Testis (tissue), 3 donors: ENCODE results near the gene WDR41. TPM values are rescaled to one million over a fixed set of nuclear protein-coding genes. Genes with fewer than 3 reads are reported as not detected.

Experiments used
- DNase-seq: peaks from one replicate; pipeline ENCODE4 v3.0.0-alpha.2; 2019
- H3K27ac ChIP-seq, 2 donors: fragments of 200-600 bp; sonication (generic); one replicate each; pipeline ENCODE4 v1.5.1; 2019
- H3K27me3 ChIP-seq: fragments of 200-600 bp; sonication (generic); one replicate; pipeline ENCODE4 v1.5.1; 2019
- H3K36me3 ChIP-seq: fragments of 200-600 bp; sonication (generic); one replicate; pipeline ENCODE4 v1.5.1; 2017; ENCODE audit warnings: low read depth; ENCODE audit errors: missing control alignments
- H3K4me1 ChIP-seq: fragments of 200-600 bp; sonication (generic); one replicate; pipeline ENCODE4 v1.5.1; 2019
- H3K4me3 ChIP-seq, 2 donors: fragments of 200-600 bp; sonication (generic); one replicate each; pipeline ENCODE4 v1.5.1; 2017 to 2019
- H3K9me3 ChIP-seq: fragments of 200-600 bp; sonication (generic); one replicate; pipeline ENCODE4 v1.5.1; 2017
- CTCF ChIP-seq, 3 experiments: fragments of 450-650 bp in 2 of 3; fragments of 200-600 bp in 1 of 3; sonication (generic) in 1 of 3; IDR thresholded peaks; one replicate each; pipeline ENCODE4 v1.5.1; 2016 to 2019; ENCODE audit warnings: antibody characterized with exemption in 3 of 3, mild to moderate bottlenecking in 2 of 3, moderate library complexity in 1 of 3
- POLR2A ChIP-seq: fragments of 450-650 bp; IDR thresholded peaks from one replicate; pipeline ENCODE4 v1.6.1; 2017; ENCODE audit warnings: antibody characterized with exemption, mild to moderate bottlenecking, moderate library complexity
- WGBS, 2 donors: methylation state at CpG; one replicate each; pipeline ENCODE4 v1.1.5; 2018; 5-methylcytosine and 5-hydroxymethylcytosine counted together
- intact Hi-C: fragments of 100-400 bp; cut with DNase I; formaldehyde crosslinking; loops from one replicate; pipeline ENCODE4 v1.15.1; 2023; ENCODE audit warnings: low total_unique reads
- polyA plus RNA-seq: library from polyadenylated mRNA; stranded (reverse); fragments of 350-450 nt; fragmentation: Illumina TruSeq; extraction: RNeasy Lipid Tissue Mini Kit (QIAGEN cat#74804); gene quantifications from one replicate; pipeline ENCODE4 v1.2.3, GENCODE V29; 2014; ENCODE audit warnings: low read depth, low replicate concordance; ENCODE audit not compliant: insufficient read depth
- total RNA-seq, 2 donors: library from RNA; depleted of rRNA; stranded (reverse); fragments of >200 nt; gene quantifications; one replicate each; pipeline ENCODE4 v1.2.3, GENCODE V29; 2016

WDR41 gene
- total and polyA plus RNA-seq, 3 donors from 2014 or later, result 33.9 to 58.7 (median 46.5) TPM

GRCh38 chr5:77437194-77437593 is 54.9 kb downstream of the WDR41 start:
- intact Hi-C loops, result no loop called here
- Histone ChIP-seq H3K27me3 (no peaks in the 10 kb centered on the region), H3K4me3 (no peak overlapping the region), H3K4me1 (no peaks in the 10 kb centered on the region), H3K9me3 (no peaks in the 10 kb centered on the region), H3K27ac (no peak overlapping the region), H3K36me3 (no peaks in the 10 kb centered on the region)
- no peak for DNase-seq
- WGBS, 2 donors, result 80% methylated on average over 5 of the region's 5 CpGs
- no peak for TF ChIP-seq POLR2A
- no peak for TF ChIP-seq CTCF (IDR thresholded peaks at IDR 0.05)

GRCh38 chr5:77431719-77432118 is 60.4 kb downstream of the WDR41 start:
- DNase-seq, result no peak
- 96 to 100% methylated on average over 1 of the region's 1 CpG for WGBS, 2 donors
- Histone ChIP-seq H3K27me3 (no peaks in the 10 kb centered on the region), H3K36me3 (no peaks in the 10 kb centered on the region), H3K27ac (no peak overlapping the region), H3K9me3 (no peaks in the 10 kb centered on the region), H3K4me3 (no peak overlapping the region), H3K4me1 (no peaks in the 10 kb centered on the region)
- intact Hi-C loops, result no loop called here
- no peak for TF ChIP-seq CTCF (IDR thresholded peaks at IDR 0.05)
- TF ChIP-seq POLR2A, result no peak

GRCh38 chr5:77431286-77431685 is 60.8 kb downstream of the WDR41 start:
- 97 to 98% methylated on average over 3 of the region's 3 CpGs for WGBS, 2 donors
- Histone ChIP-seq H3K36me3 (no peaks in the 10 kb centered on the region), H3K27me3 (no peaks in the 10 kb centered on the region), H3K27ac (no peak overlapping the region), H3K4me1 (no peaks in the 10 kb centered on the region), H3K4me3 (no peak overlapping the region), H3K9me3 (no peaks in the 10 kb centered on the region)
- intact Hi-C loops, result no loop called here
- TF ChIP-seq POLR2A (no peak), CTCF (IDR thresholded peaks at IDR 0.05) (no peak)
- no peak for DNase-seq

GRCh38 chr5:77430726-77431125 is 61.4 kb downstream of the WDR41 start:
- Histone ChIP-seq H3K27me3 (no peaks in the 10 kb centered on the region), H3K36me3 (no peaks in the 10 kb centered on the region), H3K9me3 (no peaks in the 10 kb centered on the region), H3K4me1 (no peaks in the 10 kb centered on the region), H3K4me3 (no peak overlapping the region), H3K27ac (no peak overlapping the region)
- no peak for DNase-seq
- TF ChIP-seq POLR2A (no peak), CTCF (IDR thresholded peaks at IDR 0.05) (no peak)
- WGBS, 2 donors, result 95 to 97% methylated on average over 1 of the region's 1 CpG
- intact Hi-C loops, result no loop called here

- DNase-seq, result no peak
- no peak overlapping the region for H3K4me3 ChIP-seq
- no peaks in the 10 kb centered on the region for H3K27me3 ChIP-seq
- H3K36me3 ChIP-seq, result no peaks in the 10 kb centered on the region
- TF ChIP-seq POLR2A, result no peak
- no peak for TF ChIP-seq CTCF (IDR thresholded peaks at IDR 0.05)
- intact Hi-C loops, result no loop called here
- peak overlapping the region in 1 of 2 donors; percentile 31 for H3K27ac ChIP-seq
- H3K9me3 ChIP-seq, result no peaks in the 10 kb centered on the region
- 82 to 86% methylated on average over 5 of the region's 5 CpGs for WGBS, 2 donors
- no peaks in the 10 kb centered on the region for H3K4me1 ChIP-seq
These were observed 63.6 kb downstream of the WDR41 start for GRCh38 chr5:77428526-77428925.
